Muscle layer of duodenum (tissue), 2 donors: ENCODE measurements around the gene NECTIN1.

Experiments used
- H3K27ac ChIP-seq: one replicate; pipeline ENCODE4 v1.7.0; 2013; ENCODE audit warnings: mild to moderate bottlenecking, low read length
- H3K27me3 ChIP-seq: one replicate; pipeline ENCODE4 v1.7.0; 2013; ENCODE audit warnings: low read depth, mild to moderate bottlenecking, control low read depth, low read length
- H3K36me3 ChIP-seq, 2 donors: one replicate each; pipeline ENCODE4 v1.7.0; 2013; ENCODE audit warnings: low read length in 2 of 2, control low read depth in 1 of 2, mild to moderate bottlenecking in 1 of 2; ENCODE audit not compliant: insufficient read depth in 2 of 2, control insufficient read depth in 1 of 2
- H3K4me1 ChIP-seq, 2 donors: one replicate each; pipeline ENCODE4 v1.7.0; 2013; ENCODE audit warnings: low read length in 2 of 2, mild to moderate bottlenecking in 2 of 2, control low read depth in 1 of 2, moderate library complexity in 1 of 2; ENCODE audit not compliant: insufficient read depth in 2 of 2, control insufficient read depth in 1 of 2
- H3K4me3 ChIP-seq, 2 donors: one replicate each; pipeline ENCODE4 v1.7.0; 2013; ENCODE audit warnings: low read length in 2 of 2, low read depth in 1 of 2, mild to moderate bottlenecking in 1 of 2
- H3K9me3 ChIP-seq, 2 donors: one replicate each; pipeline ENCODE4 v1.7.0; 2013; ENCODE audit warnings: low read length in 2 of 2, control low read depth in 1 of 2, mild to moderate bottlenecking in 1 of 2; ENCODE audit not compliant: control insufficient read depth in 1 of 2
- donor health status: healthy.

Gene NECTIN1

GRCh38 chr11:119616586-119617339, 112.2 kb downstream of the NECTIN1 start:
- H3K27ac ChIP-seq: no peak overlapping the region
- no peak overlapping the region for H3K4me3 ChIP-seq
- H3K27me3 ChIP-seq: no peaks in the 10 kb centered on the region

GRCh38 chr11:119615882-119616196, 113.2 kb downstream of the NECTIN1 start:
- Histone ChIP-seq H3K27ac (no peak overlapping the region), H3K36me3 (no peaks in the 10 kb centered on the region), H3K9me3 (no peaks in the 10 kb centered on the region), H3K4me3 (no peak overlapping the region), H3K27me3 (no peaks in the 10 kb centered on the region), H3K4me1 (no peaks in the 10 kb centered on the region)

More at GRCh38 chr11:119616586-119617339, 112.2 kb downstream of the NECTIN1 start:
- H3K9me3 ChIP-seq: no peaks in the 10 kb centered on the region
- H3K4me1 ChIP-seq: no peaks in the 10 kb centered on the region
- no peaks in the 10 kb centered on the region for H3K36me3 ChIP-seq

- no peak overlapping the region for H3K4me3 ChIP-seq
- no peaks in the 10 kb centered on the region for H3K27me3 ChIP-seq
- no peak overlapping the region for H3K27ac ChIP-seq
- no peaks in the 10 kb centered on the region for H3K9me3 ChIP-seq
- H3K4me1 ChIP-seq: no peaks in the 10 kb centered on the region
- no peaks in the 10 kb centered on the region for H3K36me3 ChIP-seq
These were observed 113.8 kb downstream of the NECTIN1 start for GRCh38 chr11:119615003-119615881.

GRCh38 chr11:119614222-119615002, 114.6 kb downstream of the NECTIN1 start:
- Histone ChIP-seq H3K36me3 (no peaks in the 10 kb centered on the region), H3K9me3 (no peaks in the 10 kb centered on the region), H3K27me3 (no peaks in the 10 kb centered on the region), H3K4me3 (no peak overlapping the region), H3K4me1 (no peaks in the 10 kb centered on the region), H3K27ac (no peak overlapping the region)

GRCh38 chr11:119612814-119613213, 116.2 kb downstream of the NECTIN1 start:
- no peak overlapping the region for H3K4me3 ChIP-seq
- H3K27ac ChIP-seq: no peak overlapping the region
- H3K36me3 ChIP-seq: no peaks in the 10 kb centered on the region
- no peaks in the 10 kb centered on the region for H3K4me1 ChIP-seq
- H3K9me3 ChIP-seq: no peaks in the 10 kb centered on the region
- H3K27me3 ChIP-seq: no peaks in the 10 kb centered on the region

- no peaks in the 10 kb centered on the region for H3K9me3 ChIP-seq
- no peak overlapping the region for H3K27ac ChIP-seq
- no peaks in the 10 kb centered on the region for H3K27me3 ChIP-seq
- H3K4me1 ChIP-seq: no peaks in the 10 kb centered on the region
- no peaks in the 10 kb centered on the region for H3K36me3 ChIP-seq
- no peak overlapping the region for H3K4me3 ChIP-seq
These were observed 118.1 kb downstream of the NECTIN1 start for GRCh38 chr11:119610836-119611426.

GRCh38 chr11:119608781-119609180, 120.2 kb downstream of the NECTIN1 start:
- no peaks in the 10 kb centered on the region for H3K27me3 ChIP-seq
- H3K36me3 ChIP-seq: no peaks in the 10 kb centered on the region
- H3K9me3 ChIP-seq: no peaks in the 10 kb centered on the region
- H3K4me3 ChIP-seq: no peak overlapping the region
- no peaks in the 10 kb centered on the region for H3K4me1 ChIP-seq
- no peak overlapping the region for H3K27ac ChIP-seq

GRCh38 chr11:119608201-119608600, 120.8 kb downstream of the NECTIN1 start:
- H3K4me3 ChIP-seq: no peak overlapping the region
- H3K27ac ChIP-seq: no peak overlapping the region

GRCh38 chr11:119607726-119608125, 121.3 kb downstream of the NECTIN1 start:
- no peaks in the 10 kb centered on the region for H3K9me3 ChIP-seq

More at GRCh38 chr11:119608201-119608600, 120.8 kb downstream of the NECTIN1 start:
- H3K9me3 ChIP-seq: no peaks in the 10 kb centered on the region
- H3K36me3 ChIP-seq: no peaks in the 10 kb centered on the region
- H3K27me3 ChIP-seq: no peaks in the 10 kb centered on the region
- no peaks in the 10 kb centered on the region for H3K4me1 ChIP-seq

GRCh38 chr11:119605137-119605665, 123.8 kb downstream of the NECTIN1 start:
- no peaks in the 10 kb centered on the region for H3K36me3 ChIP-seq
- no peak overlapping the region for H3K27ac ChIP-seq
- no peaks in the 10 kb centered on the region for H3K27me3 ChIP-seq
- H3K4me1 ChIP-seq: no peaks in the 10 kb centered on the region
- H3K9me3 ChIP-seq: no peaks in the 10 kb centered on the region
- H3K4me3 ChIP-seq: no peak overlapping the region

More at GRCh38 chr11:119607726-119608125, 121.3 kb downstream of the NECTIN1 start:
- no peaks in the 10 kb centered on the region for H3K27me3 ChIP-seq
- no peak overlapping the region for H3K4me3 ChIP-seq
- no peaks in the 10 kb centered on the region for H3K36me3 ChIP-seq
- no peak overlapping the region for H3K27ac ChIP-seq
- no peaks in the 10 kb centered on the region for H3K4me1 ChIP-seq
